Neuron (in vitro differentiated cells): ENCODE data around the gene KLHL5.

Experiments
- H2AFZ ChIP-seq: one replicate; pipeline ENCODE4 v1.6.1; 2013; ENCODE audit warnings: low read depth, mild to moderate bottlenecking, inconsistent platforms, low read length, moderate library complexity
- H3K27me3 ChIP-seq: one replicate; pipeline ENCODE4 v1.6.1; 2013; ENCODE audit warnings: low read length; ENCODE audit not compliant: insufficient read depth
- H3K36me3 ChIP-seq: one replicate; pipeline ENCODE4 v1.6.1; 2013; ENCODE audit warnings: low read length; ENCODE audit not compliant: insufficient read depth
- H3K4me1 ChIP-seq: one replicate; pipeline ENCODE4 v1.6.1; 2013; ENCODE audit warnings: low read length; ENCODE audit not compliant: insufficient read depth
- H3K4me3 ChIP-seq: 2 replicates; pipeline ENCODE4 v1.5.1; 2013; ENCODE audit warnings: mild to moderate bottlenecking, low read length, moderate library complexity
- H3K9me3 ChIP-seq: one replicate; pipeline ENCODE4 v1.6.1; 2013; ENCODE audit warnings: low read length

The KLHL5 gene

GRCh38 chr4:39047681-39048080 lies 14.4 kb upstream of the KLHL5 start:
- Histone ChIP-seq H3K4me1 (peaks cover 10% of the 10 kb centered on the region), H3K4me3 (no peak overlapping the region), H3K27me3 (no peaks in the 10 kb centered on the region), H3K9me3 (no peaks in the 10 kb centered on the region), H2AFZ (no peak overlapping the region), H3K36me3 (no peaks in the 10 kb centered on the region)

- Histone ChIP-seq H2AFZ (no peak overlapping the region), H3K27me3 (no peaks in the 10 kb centered on the region), H3K36me3 (no peaks in the 10 kb centered on the region), H3K4me1 (peaks cover 6% of the 10 kb centered on the region), H3K9me3 (no peaks in the 10 kb centered on the region), H3K4me3 (no peak overlapping the region)
Observed at GRCh38 chr4:39048311-39048710, 13.7 kb upstream of the KLHL5 start.

- Histone ChIP-seq H3K9me3 (no peaks in the 10 kb centered on the region), H3K4me1 (no peaks in the 10 kb centered on the region), H2AFZ (no peak overlapping the region), H3K36me3 (no peaks in the 10 kb centered on the region), H3K4me3 (no peak overlapping the region), H3K27me3 (no peaks in the 10 kb centered on the region)
Observed at GRCh38 chr4:39050590-39050989, 11.4 kb upstream of the KLHL5 start.

GRCh38 chr4:39051492-39051891 lies 10.5 kb upstream of the KLHL5 start:
- H3K27me3 ChIP-seq: no peaks in the 10 kb centered on the region

GRCh38 chr4:39053983-39054382 lies 8.0 kb upstream of the KLHL5 start:
- no peaks in the 10 kb centered on the region for H3K27me3 ChIP-seq
- H2AFZ ChIP-seq: no peak overlapping the region

More at GRCh38 chr4:39051492-39051891, 10.5 kb upstream of the KLHL5 start:
- no peaks in the 10 kb centered on the region for H3K9me3 ChIP-seq
- no peaks in the 10 kb centered on the region for H3K4me1 ChIP-seq
- H3K36me3 ChIP-seq: no peaks in the 10 kb centered on the region
- no peak overlapping the region for H3K4me3 ChIP-seq
- no peak overlapping the region for H2AFZ ChIP-seq

GRCh38 chr4:39054497-39054896 lies 7.5 kb upstream of the KLHL5 start:
- H3K4me1 ChIP-seq: no peaks in the 10 kb centered on the region
- no peaks in the 10 kb centered on the region for H3K9me3 ChIP-seq
- H3K27me3 ChIP-seq: no peaks in the 10 kb centered on the region
- no peak overlapping the region for H3K4me3 ChIP-seq
- no peaks in the 10 kb centered on the region for H3K36me3 ChIP-seq
- no peak overlapping the region for H2AFZ ChIP-seq

More at GRCh38 chr4:39053983-39054382, 8.0 kb upstream of the KLHL5 start:
- Histone ChIP-seq H3K4me1 (no peaks in the 10 kb centered on the region), H3K4me3 (no peak overlapping the region), H3K36me3 (no peaks in the 10 kb centered on the region), H3K9me3 (no peaks in the 10 kb centered on the region)

- Histone ChIP-seq H2AFZ (no peak overlapping the region), H3K36me3 (no peaks in the 10 kb centered on the region), H3K27me3 (no peaks in the 10 kb centered on the region), H3K9me3 (no peaks in the 10 kb centered on the region), H3K4me1 (no peaks in the 10 kb centered on the region), H3K4me3 (no peak overlapping the region)
Observed at GRCh38 chr4:39056023-39056422, 6.0 kb upstream of the KLHL5 start.

- no peaks in the 10 kb centered on the region for H3K9me3 ChIP-seq
- no peak overlapping the region for H3K4me3 ChIP-seq
- H2AFZ ChIP-seq: no peak overlapping the region
- no peaks in the 10 kb centered on the region for H3K36me3 ChIP-seq
- no peaks in the 10 kb centered on the region for H3K27me3 ChIP-seq
- H3K4me1 ChIP-seq: peaks cover 19% of the 10 kb centered on the region
Observed at GRCh38 chr4:39061457-39061856, 575 bp upstream of the KLHL5 start.

GRCh38 chr4:39062770-39063097 lies 702 bp downstream of the KLHL5 start:
- peaks cover 19% of the 10 kb centered on the region for H3K4me1 ChIP-seq
- no peaks in the 10 kb centered on the region for H3K36me3 ChIP-seq
- no peaks in the 10 kb centered on the region for H3K27me3 ChIP-seq
- H3K4me3 ChIP-seq: peak overlapping the region; percentile 59
- no peaks in the 10 kb centered on the region for H3K9me3 ChIP-seq
- H2AFZ ChIP-seq: peak overlapping the region; percentile 33

- no peak overlapping the region for H2AFZ ChIP-seq
- H3K9me3 ChIP-seq: no peaks in the 10 kb centered on the region
- peaks cover 1% of the 10 kb centered on the region for H3K36me3 ChIP-seq
- H3K4me1 ChIP-seq: peaks cover 19% of the 10 kb centered on the region
- H3K27me3 ChIP-seq: no peaks in the 10 kb centered on the region
- peak overlapping the region; percentile 59 for H3K4me3 ChIP-seq
Observed at GRCh38 chr4:39063430-39063829, 1.4 kb downstream of the KLHL5 start.

- Histone ChIP-seq H3K27me3 (no peaks in the 10 kb centered on the region), H3K4me1 (peaks cover 19% of the 10 kb centered on the region), H3K9me3 (no peaks in the 10 kb centered on the region), H3K4me3 (no peak overlapping the region), H2AFZ (no peak overlapping the region), H3K36me3 (peaks cover 1% of the 10 kb centered on the region)
Observed at GRCh38 chr4:39066371-39066770, 4.3 kb downstream of the KLHL5 start.

- Histone ChIP-seq H3K27me3 (no peaks in the 10 kb centered on the region), H2AFZ (no peak overlapping the region), H3K4me3 (no peak overlapping the region), H3K9me3 (no peaks in the 10 kb centered on the region), H3K4me1 (peaks cover 17% of the 10 kb centered on the region), H3K36me3 (peaks cover 1% of the 10 kb centered on the region)
Observed at GRCh38 chr4:39067031-39067430, 5.0 kb downstream of the KLHL5 start.

GRCh38 chr4:39067451-39067850 lies 5.4 kb downstream of the KLHL5 start:
- Histone ChIP-seq H3K9me3 (no peaks in the 10 kb centered on the region), H3K4me1 (peaks cover 14% of the 10 kb centered on the region), H3K4me3 (no peak overlapping the region), H3K36me3 (peaks cover 1% of the 10 kb centered on the region), H2AFZ (no peak overlapping the region), H3K27me3 (no peaks in the 10 kb centered on the region)

GRCh38 chr4:39068907-39069306 lies 6.9 kb downstream of the KLHL5 start:
- H3K4me3 ChIP-seq: no peak overlapping the region
- H3K36me3 ChIP-seq: peaks cover 1% of the 10 kb centered on the region
- H3K4me1 ChIP-seq: peaks cover under 1% of the 10 kb centered on the region
- H2AFZ ChIP-seq: no peak overlapping the region
- H3K9me3 ChIP-seq: no peaks in the 10 kb centered on the region
- no peaks in the 10 kb centered on the region for H3K27me3 ChIP-seq
